ENCODE results near the gene IGFL2. TPM values are rescaled to one million over a fixed set of nuclear protein-coding genes. Genes with fewer than 3 reads are reported as not detected.

IGFL2 gene
- total and polyA plus RNA-seq, 2 experiments from 2014 or later: 0.56 TPM; not detected in 1

- H3K27me3 ChIP-seq: no peaks in the 10 kb centered on the region
- H3K4me1 ChIP-seq (ENCODE audit: low read depth): peaks cover 14% of the 10 kb centered on the region
- DNase-seq (ENCODE audit: low read depth in 1 of 2, low spot score in 1 of 2): no peak
- TF ChIP-seq CTCF (IDR thresholded peaks at IDR 0.05; ENCODE audit: low read depth, low read length): no peak
- H3K36me3 ChIP-seq: no peaks in the 10 kb centered on the region
- H3K9me3 ChIP-seq (ENCODE audit: low read depth): no peaks in the 10 kb centered on the region
- H3K4me3 ChIP-seq: peak overlapping the region; percentile 13
- H3K27ac ChIP-seq: peak overlapping the region; percentile 99
Observed at GRCh38 chr19:46132508-46133100, 15.4 kb upstream of the IGFL2 start.

GRCh38 chr19:46133101-46133627, 14.9 kb upstream of the IGFL2 start:
- Histone ChIP-seq H3K4me3 (peak overlapping the region; percentile 13), H3K27me3 (no peaks in the 10 kb centered on the region), H3K4me1 (ENCODE audit: low read depth) (peaks cover 14% of the 10 kb centered on the region), H3K27ac (peak overlapping the region; percentile 99), H3K9me3 (ENCODE audit: low read depth) (no peaks in the 10 kb centered on the region), H3K36me3 (no peaks in the 10 kb centered on the region)
- DNase-seq (ENCODE audit: low read depth in 1 of 2, low spot score in 1 of 2): peak; percentile 86 to 92
- TF ChIP-seq CTCF (IDR thresholded peaks at IDR 0.05; ENCODE audit: low read depth, low read length): no peak

GRCh38 chr19:46133777-46134241, 14.2 kb upstream of the IGFL2 start:
- no peaks in the 10 kb centered on the region for H3K9me3 ChIP-seq (ENCODE audit: low read depth)
- H3K27ac ChIP-seq: peak overlapping the region; percentile 99
- TF ChIP-seq CTCF (IDR thresholded peaks at IDR 0.05; ENCODE audit: low read depth, low read length): no peak
- no peak overlapping the region for H3K4me3 ChIP-seq
- peaks cover 14% of the 10 kb centered on the region for H3K4me1 ChIP-seq (ENCODE audit: low read depth)
- DNase-seq (ENCODE audit: low read depth in 1 of 2, low spot score in 1 of 2): no peak
- H3K27me3 ChIP-seq: no peaks in the 10 kb centered on the region
- H3K36me3 ChIP-seq: no peaks in the 10 kb centered on the region

GRCh38 chr19:46134527-46134926, 13.5 kb upstream of the IGFL2 start:
- peak overlapping the region; percentile 99 for H3K27ac ChIP-seq
- no peaks in the 10 kb centered on the region for H3K27me3 ChIP-seq
- peaks cover 14% of the 10 kb centered on the region for H3K4me1 ChIP-seq (ENCODE audit: low read depth)
- H3K36me3 ChIP-seq: no peaks in the 10 kb centered on the region
- DNase-seq (ENCODE audit: low read depth in 1 of 2, low spot score in 1 of 2): peak in 1 of 2 donors; percentile 35
- no peak for TF ChIP-seq CTCF (IDR thresholded peaks at IDR 0.05; ENCODE audit: low read depth, low read length)
- H3K4me3 ChIP-seq: no peak overlapping the region
- no peaks in the 10 kb centered on the region for H3K9me3 ChIP-seq (ENCODE audit: low read depth)

- Histone ChIP-seq H3K27ac (no peak overlapping the region), H3K36me3 (no peaks in the 10 kb centered on the region), H3K4me3 (no peak overlapping the region), H3K27me3 (no peaks in the 10 kb centered on the region), H3K9me3 (ENCODE audit: low read depth) (no peaks in the 10 kb centered on the region), H3K4me1 (ENCODE audit: low read depth) (peaks cover 7% of the 10 kb centered on the region)
- no peak for TF ChIP-seq CTCF (IDR thresholded peaks at IDR 0.05; ENCODE audit: low read depth, low read length)
- DNase-seq (ENCODE audit: low read depth in 1 of 2, low spot score in 1 of 2): no peak
Observed at GRCh38 chr19:46137915-46138473, 10.0 kb upstream of the IGFL2 start.

Measured in cardiac muscle cell (in vitro differentiated cells and primary cell).